HepG2 (cell line): Measurements from ENCODE around the gene NDUFS2. TPM values are rescaled to one million over a fixed set of nuclear protein-coding genes. Genes with fewer than 3 reads are reported as not detected.

Experiments used
- ATF1 ChIP-seq: IDR thresholded peaks from 2 replicates; pipeline ENCODE4 v1.6.1; 2016; ENCODE audit warnings: mild to moderate bottlenecking, control low read depth
- ETS1 ChIP-seq: sonication (generic); formaldehyde crosslinking; IDR thresholded peaks from 2 replicates; pipeline ENCODE4 v1.4.0; 2020; ENCODE audit warnings: missing genetic modification reagents
- SNAI1 ChIP-seq: sonication (generic); formaldehyde crosslinking; IDR thresholded peaks from 2 replicates; pipeline ENCODE4 v1.5.0; 2020; ENCODE audit warnings: mild to moderate bottlenecking, missing genetic modification reagents, borderline replicate concordance
- ZBTB49 ChIP-seq: sonication (generic); formaldehyde crosslinking; IDR thresholded peaks from 2 replicates; pipeline ENCODE4 v1.4.0; 2020; ENCODE audit warnings: missing genetic modification reagents, borderline replicate concordance
- ZMYM2 ChIP-seq: sonication (generic); formaldehyde crosslinking; IDR thresholded peaks from 2 replicates; pipeline ENCODE4 v1.8.0; 2022; ENCODE audit warnings: mild to moderate bottlenecking, missing genetic modification reagents
- ZNF20 ChIP-seq: sonication (generic); formaldehyde crosslinking; IDR thresholded peaks from 2 replicates; pipeline ENCODE4 v1.4.0; 2020; ENCODE audit warnings: mild to moderate bottlenecking, moderate library complexity, missing genetic modification reagents
- ZNF225 ChIP-seq: sonication (generic); formaldehyde crosslinking; IDR thresholded peaks from 2 replicates; pipeline ENCODE4 v1.4.0; 2020; ENCODE audit warnings: mild to moderate bottlenecking, missing genetic modification reagents
- ZNF292 ChIP-seq: sonication (generic); formaldehyde crosslinking; IDR thresholded peaks from 2 replicates; pipeline ENCODE4 v1.8.1; 2022; ENCODE audit warnings: mild to moderate bottlenecking, low read depth, missing genetic modification reagents, borderline replicate concordance
- ZNF337 ChIP-seq: sonication (generic); formaldehyde crosslinking; IDR thresholded peaks from 2 replicates; pipeline ENCODE4 v1.5.1; 2020; ENCODE audit warnings: missing genetic modification reagents, low read depth, mild to moderate bottlenecking, borderline replicate concordance
- ZNF768 ChIP-seq: sonication (generic); formaldehyde crosslinking; IDR thresholded peaks from 2 replicates; pipeline ENCODE4 v1.4.0; 2020; ENCODE audit warnings: missing genetic modification reagents
- ZNF891 ChIP-seq: sonication (generic); formaldehyde crosslinking; IDR thresholded peaks from 2 replicates; pipeline ENCODE4 v1.5.0; 2020; ENCODE audit warnings: mild to moderate bottlenecking, missing genetic modification reagents
- polyA plus RNA-seq, 8 experiments: library from polyadenylated mRNA; depleted of rRNA in 3 of 8; stranded (reverse) in 7 of 8; unstranded in 1 of 8; fragments of >200 nt; fragmentation: Illumina TruSeq in 4 of 8; extraction: Trizol in 4 of 8; gene quantifications; 2 replicates each; pipeline versions ENCODE4 v1.2.1 to v1.2.3, GENCODE V29; 2011 to 2016; ENCODE audit warnings: low read depth in 4 of 8, missing spikeins in 1 of 8, mixed read lengths in 1 of 8; ENCODE audit not compliant: insufficient read depth in 1 of 8
- total RNA-seq, 5 experiments: library from RNA; depleted of rRNA; stranded (reverse); fragments of >200 nt; fragmentation: Illumina TruSeq; extraction: Trizol; gene quantifications; 2 replicates each; pipeline ENCODE4 v1.2.3, GENCODE V29; 2016; ENCODE audit warnings: low read depth in 1 of 5
- TF ChIP-seq, protein P1 (sequence below): sonication (generic); formaldehyde crosslinking; IDR thresholded peaks from 2 replicates; pipeline ENCODE4 v1.5.1; 2020; ENCODE audit warnings: mild to moderate bottlenecking, missing genetic modification reagents
- TF ChIP-seq, protein P2 (sequence below): IDR thresholded peaks from 2 replicates; pipeline ENCODE4 v1.4.0; 2020; ENCODE audit warnings: mild to moderate bottlenecking, missing genetic modification reagents
- TF ChIP-seq, protein P3 (sequence below): sonication (generic); formaldehyde crosslinking; IDR thresholded peaks from 2 replicates; pipeline ENCODE4 v1.4.0; 2020; ENCODE audit warnings: missing genetic modification reagents
- TF ChIP-seq, protein P4 (sequence below): sonication (generic); formaldehyde crosslinking; IDR thresholded peaks from 2 replicates; pipeline ENCODE4 v1.8.0; 2022; ENCODE audit warnings: mild to moderate bottlenecking, missing genetic modification reagents, moderate library complexity

Gene NDUFS2
- total and polyA plus RNA-seq, 2 of the 13 experiments (the other 11 are each of a cell fraction or from before 2014, with no cell fraction given) = 89.9 to 118 TPM

GRCh38 chr1:161177112-161177935 lies 24.8 kb upstream of the NDUFS2 start, which contains the start of gene B4GALT3 (continued):
- TF ChIP-seq, protein P1, sequence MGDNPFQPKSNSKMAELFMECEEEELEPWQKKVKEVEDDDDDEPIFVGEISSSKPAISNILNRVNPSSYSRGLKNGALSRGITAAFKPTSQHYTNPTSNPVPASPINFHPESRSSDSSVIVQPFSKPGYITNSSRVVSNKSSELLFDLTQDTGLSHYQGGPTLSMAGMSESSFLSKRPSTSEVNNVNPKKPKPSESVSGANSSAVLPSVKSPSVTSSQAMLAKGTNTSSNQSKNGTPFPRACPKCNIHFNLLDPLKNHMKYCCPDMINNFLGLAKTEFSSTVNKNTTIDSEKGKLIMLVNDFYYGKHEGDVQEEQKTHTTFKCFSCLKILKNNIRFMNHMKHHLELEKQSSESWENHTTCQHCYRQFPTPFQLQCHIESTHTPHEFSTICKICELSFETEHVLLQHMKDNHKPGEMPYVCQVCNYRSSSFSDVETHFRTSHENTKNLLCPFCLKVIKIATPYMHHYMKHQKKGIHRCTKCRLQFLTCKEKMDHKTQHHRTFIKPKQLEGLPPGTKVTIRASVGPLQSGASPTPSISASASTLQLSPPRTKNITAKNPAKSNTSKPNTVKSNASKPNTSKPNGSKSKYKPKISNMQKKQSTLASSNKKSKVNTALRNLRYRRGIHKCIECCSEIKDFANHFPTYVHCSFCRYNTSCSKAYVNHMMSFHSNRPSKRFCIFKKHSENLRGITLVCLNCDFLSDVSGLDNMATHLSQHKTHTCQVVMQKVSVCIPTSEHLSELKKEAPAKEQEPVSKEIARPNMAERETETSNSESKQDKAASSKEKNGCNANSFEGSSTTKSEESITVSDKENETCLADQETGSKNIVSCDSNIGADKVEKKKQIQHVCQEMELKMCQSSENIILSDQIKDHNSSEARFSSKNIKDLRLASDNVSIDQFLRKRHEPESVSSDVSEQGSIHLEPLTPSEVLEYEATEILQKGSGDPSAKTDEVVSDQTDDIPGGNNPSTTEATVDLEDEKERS (CRISPR knock-in tag) = peak; percentile 41; the same call in 1 of the 2 replicates
- no peak; the same call in none of the 2 replicates for TF ChIP-seq ZNF768 (CRISPR knock-in tag)
- 0 out of 2 replicates have a peak, but pooled peaks have one; percentile 66 for TF ChIP-seq ZBTB49 (CRISPR knock-in tag)
- TF ChIP-seq ZNF292 (CRISPR knock-in tag) = no peak
- TF ChIP-seq, protein P2, sequence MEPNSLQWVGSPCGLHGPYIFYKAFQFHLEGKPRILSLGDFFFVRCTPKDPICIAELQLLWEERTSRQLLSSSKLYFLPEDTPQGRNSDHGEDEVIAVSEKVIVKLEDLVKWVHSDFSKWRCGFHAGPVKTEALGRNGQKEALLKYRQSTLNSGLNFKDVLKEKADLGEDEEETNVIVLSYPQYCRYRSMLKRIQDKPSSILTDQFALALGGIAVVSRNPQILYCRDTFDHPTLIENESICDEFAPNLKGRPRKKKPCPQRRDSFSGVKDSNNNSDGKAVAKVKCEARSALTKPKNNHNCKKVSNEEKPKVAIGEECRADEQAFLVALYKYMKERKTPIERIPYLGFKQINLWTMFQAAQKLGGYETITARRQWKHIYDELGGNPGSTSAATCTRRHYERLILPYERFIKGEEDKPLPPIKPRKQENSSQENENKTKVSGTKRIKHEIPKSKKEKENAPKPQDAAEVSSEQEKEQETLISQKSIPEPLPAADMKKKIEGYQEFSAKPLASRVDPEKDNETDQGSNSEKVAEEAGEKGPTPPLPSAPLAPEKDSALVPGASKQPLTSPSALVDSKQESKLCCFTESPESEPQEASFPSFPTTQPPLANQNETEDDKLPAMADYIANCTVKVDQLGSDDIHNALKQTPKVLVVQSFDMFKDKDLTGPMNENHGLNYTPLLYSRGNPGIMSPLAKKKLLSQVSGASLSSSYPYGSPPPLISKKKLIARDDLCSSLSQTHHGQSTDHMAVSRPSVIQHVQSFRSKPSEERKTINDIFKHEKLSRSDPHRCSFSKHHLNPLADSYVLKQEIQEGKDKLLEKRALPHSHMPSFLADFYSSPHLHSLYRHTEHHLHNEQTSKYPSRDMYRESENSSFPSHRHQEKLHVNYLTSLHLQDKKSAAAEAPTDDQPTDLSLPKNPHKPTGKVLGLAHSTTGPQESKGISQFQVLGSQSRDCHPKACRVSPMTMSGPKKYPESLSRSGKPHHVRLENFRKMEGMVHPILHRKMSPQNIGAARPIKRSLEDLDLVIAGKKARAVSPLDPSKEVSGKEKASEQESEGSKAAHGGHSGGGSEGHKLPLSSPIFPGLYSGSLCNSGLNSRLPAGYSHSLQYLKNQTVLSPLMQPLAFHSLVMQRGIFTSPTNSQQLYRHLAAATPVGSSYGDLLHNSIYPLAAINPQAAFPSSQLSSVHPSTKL (CRISPR knock-in tag) = no peak; the same call in none of the 2 replicates
- no peak for TF ChIP-seq ETS1 (CRISPR knock-in tag)
- TF ChIP-seq, protein P3, sequence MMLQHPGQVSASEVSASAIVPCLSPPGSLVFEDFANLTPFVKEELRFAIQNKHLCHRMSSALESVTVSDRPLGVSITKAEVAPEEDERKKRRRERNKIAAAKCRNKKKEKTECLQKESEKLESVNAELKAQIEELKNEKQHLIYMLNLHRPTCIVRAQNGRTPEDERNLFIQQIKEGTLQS (CRISPR knock-in tag) = 0 out of 2 replicates have a peak, but pooled peaks have one; percentile 32
- TF ChIP-seq, protein P4, sequence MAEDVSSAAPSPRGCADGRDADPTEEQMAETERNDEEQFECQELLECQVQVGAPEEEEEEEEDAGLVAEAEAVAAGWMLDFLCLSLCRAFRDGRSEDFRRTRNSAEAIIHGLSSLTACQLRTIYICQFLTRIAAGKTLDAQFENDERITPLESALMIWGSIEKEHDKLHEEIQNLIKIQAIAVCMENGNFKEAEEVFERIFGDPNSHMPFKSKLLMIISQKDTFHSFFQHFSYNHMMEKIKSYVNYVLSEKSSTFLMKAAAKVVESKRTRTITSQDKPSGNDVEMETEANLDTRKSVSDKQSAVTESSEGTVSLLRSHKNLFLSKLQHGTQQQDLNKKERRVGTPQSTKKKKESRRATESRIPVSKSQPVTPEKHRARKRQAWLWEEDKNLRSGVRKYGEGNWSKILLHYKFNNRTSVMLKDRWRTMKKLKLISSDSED (CRISPR knock-in tag) = no peak
- peak; percentile 86; the same call in 1 of the 2 replicates for TF ChIP-seq ZNF337 (CRISPR knock-in tag)
- TF ChIP-seq ZNF225 (CRISPR knock-in tag) = no peak
- TF ChIP-seq ZMYM2 (CRISPR knock-in tag) = no peak
- no peak for TF ChIP-seq ZNF20 (CRISPR knock-in tag)
- TF ChIP-seq SNAI1 (CRISPR knock-in tag) = peak; percentile 98
- TF ChIP-seq ATF1 (CRISPR knock-in tag) = peak; percentile 58; the same call in 1 of the 2 replicates
- TF ChIP-seq ZNF891 (CRISPR knock-in tag) = peak; percentile 86; the same call in 1 of the 2 replicates
